ENCODE results near the gene CA11.

Gene CA11

GRCh38 chr19:48631225-48631624, 14.8 kb downstream of the CA11 start:
- TF ChIP-seq CTCF (conservative IDR thresholded peaks at IDR 0.05; ENCODE audit: low read depth, low read length) = no peak
- no peak for DNase-seq (ENCODE audit: low read depth)
- H3K4me3 ChIP-seq (ENCODE audit: low read depth, low read length) = no peak overlapping the region

- TF ChIP-seq CTCF (conservative IDR thresholded peaks at IDR 0.05; ENCODE audit: low read depth, low read length) = peak; percentile 44
- DNase-seq (ENCODE audit: low read depth) = peak; percentile 74
- H3K4me3 ChIP-seq (ENCODE audit: low read depth, low read length) = peak overlapping the region; percentile 26
Measured at GRCh38 chr19:48630296-48631063, 15.5 kb downstream of the CA11 start.

GRCh38 chr19:48629599-48630295, 16.2 kb downstream of the CA11 start:
- H3K4me3 ChIP-seq (ENCODE audit: low read depth, low read length) = peak overlapping the region; percentile 26

GRCh38 chr19:48629297-48629598, 16.7 kb downstream of the CA11 start:
- DNase-seq (ENCODE audit: low read depth) = no peak
- no peak for TF ChIP-seq CTCF (conservative IDR thresholded peaks at IDR 0.05; ENCODE audit: low read depth, low read length)
- no peak overlapping the region for H3K4me3 ChIP-seq (ENCODE audit: low read depth, low read length)

More at GRCh38 chr19:48629599-48630295, 16.2 kb downstream of the CA11 start:
- TF ChIP-seq CTCF (conservative IDR thresholded peaks at IDR 0.05; ENCODE audit: low read depth, low read length) = no peak
- DNase-seq (ENCODE audit: low read depth) = peak; percentile 79

- H3K4me3 ChIP-seq (ENCODE audit: low read depth, low read length) = no peak overlapping the region
- peak; percentile 75 for DNase-seq (ENCODE audit: low read depth)
- no peak for TF ChIP-seq CTCF (conservative IDR thresholded peaks at IDR 0.05; ENCODE audit: low read depth, low read length)
Measured at GRCh38 chr19:48628486-48629296, 17.3 kb downstream of the CA11 start.

GRCh38 chr19:48627865-48628314, 18.1 kb downstream of the CA11 start:
- no peak for TF ChIP-seq CTCF (conservative IDR thresholded peaks at IDR 0.05; ENCODE audit: low read depth, low read length)
- H3K4me3 ChIP-seq (ENCODE audit: low read depth, low read length) = no peak overlapping the region
- DNase-seq (ENCODE audit: low read depth) = no peak

Measured in choroid plexus epithelial cell (primary cell).